Fibroblast of villous mesenchyme (primary cell): ENCODE measurements around the gene NFKBIB. TPM values are rescaled to one million over a fixed set of nuclear protein-coding genes. Genes with fewer than 3 reads are reported as not detected.
A peak's percentile ranks its signal among the peaks of the same experiment; 100 is the strongest.

ENCODE experiments used
- DNase-seq: peaks from one replicate; pipeline ENCODE4 v3.0.0-alpha.2; 2010; ENCODE audit warnings: low read depth
- H3K4me3 ChIP-seq: 2 replicates; pipeline ENCODE4 v1.5.1; 2011; ENCODE audit warnings: low read depth, mild to moderate bottlenecking, low read length
- total RNA-seq: library from RNA; depleted of rRNA; stranded (reverse); fragments of >200 nt; gene quantifications from 2 replicates; pipeline ENCODE4 v1.2.3, GENCODE V29; 2012
- TF ChIP-seq, protein P1 (sequence below): IDR thresholded peaks from 2 replicates; pipeline ENCODE4 v1.5.1; 2012; ENCODE audit warnings: low read depth, mild to moderate bottlenecking, low read length; ENCODE audit not compliant: insufficient read depth

NFKBIB gene
- total RNA-seq, 1 donor = 7.3 TPM

DNA sequence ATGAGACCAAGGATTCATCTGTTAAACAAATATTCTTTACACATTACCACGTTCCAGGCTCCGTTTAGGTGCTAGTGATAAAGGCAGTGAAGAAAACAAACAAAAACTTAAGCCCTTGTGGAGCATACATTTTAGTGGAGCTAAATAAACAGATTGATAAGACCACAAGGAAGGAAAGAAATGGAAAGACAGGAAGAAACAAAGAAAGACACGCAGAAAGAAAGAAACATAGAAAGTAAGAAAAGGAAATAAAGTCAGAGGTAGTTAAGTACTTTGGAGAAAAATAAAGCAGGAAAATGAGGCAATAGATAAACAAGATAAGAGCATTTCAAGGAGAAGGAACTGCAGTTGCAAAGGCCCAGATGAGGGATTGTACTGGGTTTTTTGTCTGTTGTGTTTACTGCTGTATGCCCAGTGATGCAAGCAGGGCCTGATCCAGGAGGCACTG lies 998 bp downstream of the NFKBIB start:
- peak overlapping the region; percentile 94 for H3K4me3 ChIP-seq
- TF ChIP-seq, protein P1, sequence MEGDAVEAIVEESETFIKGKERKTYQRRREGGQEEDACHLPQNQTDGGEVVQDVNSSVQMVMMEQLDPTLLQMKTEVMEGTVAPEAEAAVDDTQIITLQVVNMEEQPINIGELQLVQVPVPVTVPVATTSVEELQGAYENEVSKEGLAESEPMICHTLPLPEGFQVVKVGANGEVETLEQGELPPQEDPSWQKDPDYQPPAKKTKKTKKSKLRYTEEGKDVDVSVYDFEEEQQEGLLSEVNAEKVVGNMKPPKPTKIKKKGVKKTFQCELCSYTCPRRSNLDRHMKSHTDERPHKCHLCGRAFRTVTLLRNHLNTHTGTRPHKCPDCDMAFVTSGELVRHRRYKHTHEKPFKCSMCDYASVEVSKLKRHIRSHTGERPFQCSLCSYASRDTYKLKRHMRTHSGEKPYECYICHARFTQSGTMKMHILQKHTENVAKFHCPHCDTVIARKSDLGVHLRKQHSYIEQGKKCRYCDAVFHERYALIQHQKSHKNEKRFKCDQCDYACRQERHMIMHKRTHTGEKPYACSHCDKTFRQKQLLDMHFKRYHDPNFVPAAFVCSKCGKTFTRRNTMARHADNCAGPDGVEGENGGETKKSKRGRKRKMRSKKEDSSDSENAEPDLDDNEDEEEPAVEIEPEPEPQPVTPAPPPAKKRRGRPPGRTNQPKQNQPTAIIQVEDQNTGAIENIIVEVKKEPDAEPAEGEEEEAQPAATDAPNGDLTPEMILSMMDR = no peak
- DNase-seq = peak; percentile 44

DNA sequence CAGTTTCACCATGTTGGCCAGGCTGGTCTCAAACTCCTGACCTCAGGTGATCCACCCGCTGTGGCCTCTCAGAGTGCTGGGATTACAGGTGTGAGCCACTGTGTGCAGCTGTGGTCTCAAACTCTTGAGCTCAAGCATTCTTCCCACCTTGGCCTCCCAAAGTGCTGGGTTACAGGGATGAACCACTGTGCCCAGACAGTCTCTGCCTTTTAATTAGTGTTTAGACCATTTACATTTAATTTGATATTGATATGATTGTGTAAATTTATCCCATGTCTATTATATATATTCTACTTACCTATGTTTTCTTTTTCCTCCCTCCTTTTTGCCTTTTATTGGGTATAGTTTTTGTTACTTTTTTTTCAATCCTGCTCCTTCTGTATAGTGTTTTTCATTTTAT lies 1.9 kb downstream of the NFKBIB start:
- no peak for DNase-seq
- H3K4me3 ChIP-seq = no peak overlapping the region
- TF ChIP-seq, protein P1 = no peak

DNA sequence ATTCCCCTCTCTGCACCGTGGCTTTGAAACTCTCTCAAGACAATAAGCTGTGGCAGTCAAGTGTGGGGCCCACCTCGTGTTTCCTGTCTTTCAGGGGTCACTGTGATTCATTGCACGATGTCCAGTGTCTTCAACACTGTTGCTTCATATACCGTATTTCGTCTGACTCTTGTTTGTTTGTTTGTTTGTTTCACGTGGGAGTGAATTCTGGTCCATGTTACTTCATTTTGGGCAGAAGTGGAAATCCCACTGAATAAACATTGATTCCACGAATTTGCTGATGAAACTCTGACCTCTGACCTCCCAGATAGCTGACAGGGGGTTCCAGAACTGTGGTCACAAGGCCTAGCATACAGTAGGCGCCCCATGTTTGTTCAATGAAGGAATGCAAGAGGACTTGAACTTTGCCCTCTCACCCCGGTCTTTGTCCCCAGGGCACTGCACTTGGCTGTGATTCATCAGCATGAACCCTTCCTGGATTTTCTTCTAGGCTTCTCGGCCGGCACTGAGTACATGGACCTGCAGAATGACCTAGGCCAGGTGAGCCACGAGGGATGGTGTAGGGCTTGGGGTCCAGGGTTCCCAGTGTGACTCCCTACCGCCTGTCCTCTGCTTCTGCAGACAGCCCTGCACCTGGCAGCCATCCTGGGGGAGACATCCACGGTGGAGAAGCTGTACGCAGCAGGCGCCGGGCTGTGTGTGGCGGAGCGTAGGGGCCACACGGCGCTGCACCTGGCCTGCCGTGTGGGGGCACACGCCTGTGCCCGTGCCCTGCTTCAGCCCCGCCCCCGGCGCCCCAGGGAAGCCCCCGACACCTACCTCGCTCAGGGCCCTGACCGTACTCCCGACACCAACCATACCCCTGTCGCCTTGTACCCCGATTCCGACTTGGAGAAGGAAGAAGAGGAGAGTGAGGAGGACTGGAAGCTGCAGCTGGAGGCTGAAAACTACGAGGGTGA lies 5.1 kb downstream of the NFKBIB start:
- TF ChIP-seq, protein P1 = no peak
- peak; percentile 49 for DNase-seq

DNA sequence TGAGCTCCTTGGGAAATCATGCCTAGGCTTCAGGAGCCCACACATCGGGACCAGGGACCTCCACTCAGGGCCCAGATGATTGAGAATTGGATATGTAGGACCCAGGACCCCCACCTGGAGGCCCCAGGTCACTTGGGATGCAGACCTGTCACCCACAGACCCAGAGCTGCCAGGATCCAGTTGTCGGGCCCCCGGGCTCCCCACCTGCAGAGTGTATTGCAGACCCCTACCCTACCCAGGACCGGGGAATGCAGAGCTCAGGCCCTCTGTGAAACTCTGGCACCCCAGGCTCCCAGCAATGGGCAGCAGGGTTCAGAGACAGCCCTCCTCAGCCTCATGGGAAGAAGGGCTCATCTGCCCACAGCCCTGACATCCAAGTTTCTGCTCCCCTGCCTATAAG lies 5.9 kb downstream of the NFKBIB start:
- H3K4me3 ChIP-seq = no peak overlapping the region
- TF ChIP-seq, protein P1 = no peak
- DNase-seq = no peak

More for the DNA sequence above, 5.1 kb downstream of the NFKBIB start:
- no peak overlapping the region for H3K4me3 ChIP-seq

DNA sequence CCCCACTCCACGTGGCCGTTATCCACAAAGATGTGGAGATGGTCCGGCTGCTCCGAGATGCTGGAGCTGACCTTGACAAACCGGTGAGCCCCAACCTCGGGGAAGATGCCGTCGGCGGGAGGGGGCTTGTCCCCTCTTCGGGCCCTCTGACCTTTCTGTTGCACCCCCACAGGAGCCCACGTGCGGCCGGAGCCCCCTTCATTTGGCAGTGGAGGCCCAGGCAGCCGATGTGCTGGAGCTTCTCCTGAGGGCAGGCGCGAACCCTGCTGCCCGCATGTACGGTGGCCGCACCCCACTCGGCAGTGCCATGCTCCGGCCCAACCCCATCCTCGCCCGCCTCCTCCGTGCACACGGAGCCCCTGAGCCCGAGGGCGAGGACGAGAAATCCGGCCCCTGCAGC lies 7.5 kb downstream of the NFKBIB start:
- DNase-seq = no peak
- TF ChIP-seq, protein P1 = no peak
- H3K4me3 ChIP-seq = no peak overlapping the region

DNA sequence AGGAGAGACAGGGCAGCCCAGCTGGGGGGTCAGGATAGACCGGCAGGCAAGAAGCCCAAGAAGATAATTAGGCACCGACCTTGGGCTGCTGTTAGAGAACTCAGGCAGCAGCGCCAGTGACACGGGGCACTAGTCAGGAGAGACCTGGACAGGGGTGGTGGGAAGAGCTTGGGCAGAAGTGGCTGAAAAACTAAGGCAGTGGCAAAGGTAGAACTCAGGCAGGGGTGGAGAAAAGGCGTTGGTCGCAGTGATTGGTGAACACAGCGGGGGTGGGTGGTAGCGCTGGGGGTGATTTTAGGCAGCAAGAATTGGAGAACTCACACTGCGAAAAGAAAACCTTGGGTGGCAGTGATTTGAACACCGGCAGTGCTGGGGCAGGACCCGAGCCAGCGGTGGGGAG lies 7.9 kb downstream of the NFKBIB start:
- no peak for DNase-seq
- no peak overlapping the region for H3K4me3 ChIP-seq
- TF ChIP-seq, protein P1 = no peak
